Glomerular visceral epithelial cell (primary cell): ENCODE measurements around the gene PCDHGA5.
A peak's percentile ranks its signal among the peaks of the same experiment; 100 is the strongest.
"Not testable (repeated sequence)": the region's sequence is repeated elsewhere in the genome, so short reads cannot be mapped to it uniquely, and the experiment has no call there.

ENCODE experiments used
- DNase-seq: peaks from one replicate; pipeline ENCODE4 v3.0.0-alpha.2; 2016; ENCODE audit errors: extremely low spot score

The PCDHGA5 gene

DNA sequence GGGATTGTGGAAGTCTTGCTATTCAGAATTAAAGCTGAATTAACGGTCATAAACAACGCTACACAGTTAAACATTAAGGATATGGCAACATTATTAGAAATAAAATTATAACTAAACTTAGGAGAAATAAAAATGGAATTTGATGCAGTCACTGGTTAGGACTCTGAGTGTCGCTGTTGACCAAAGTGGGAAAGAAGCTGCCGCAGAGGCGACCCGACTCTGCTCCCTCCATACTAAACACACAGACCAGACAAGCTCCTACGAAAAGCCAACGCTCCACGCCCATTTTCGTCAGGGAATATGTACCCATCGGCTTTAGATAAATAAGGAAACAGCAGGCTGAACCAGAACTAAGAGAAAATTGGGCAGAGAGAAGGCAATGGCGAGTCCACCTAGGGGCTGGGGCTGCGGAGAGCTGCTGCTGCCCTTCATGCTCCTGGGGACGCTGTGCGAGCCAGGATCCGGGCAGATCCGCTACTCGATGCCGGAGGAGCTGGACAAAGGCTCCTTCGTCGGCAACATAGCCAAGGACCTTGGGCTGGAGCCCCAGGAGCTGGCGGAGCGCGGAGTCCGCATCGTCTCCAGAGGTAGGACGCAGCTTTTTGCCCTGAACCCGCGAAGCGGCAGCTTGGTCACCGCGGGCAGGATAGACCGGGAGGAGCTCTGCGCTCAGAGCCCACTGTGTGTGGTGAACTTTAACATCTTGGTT is at the start of gene PCDHGA5:
Gene PCDHGA5, plus strand, starts transcription at position 211 of the 709 bp plus-strand sequence. Its CDS starts 169 bp downstream, at position 380.
- DNase-seq = no peak

DNA sequence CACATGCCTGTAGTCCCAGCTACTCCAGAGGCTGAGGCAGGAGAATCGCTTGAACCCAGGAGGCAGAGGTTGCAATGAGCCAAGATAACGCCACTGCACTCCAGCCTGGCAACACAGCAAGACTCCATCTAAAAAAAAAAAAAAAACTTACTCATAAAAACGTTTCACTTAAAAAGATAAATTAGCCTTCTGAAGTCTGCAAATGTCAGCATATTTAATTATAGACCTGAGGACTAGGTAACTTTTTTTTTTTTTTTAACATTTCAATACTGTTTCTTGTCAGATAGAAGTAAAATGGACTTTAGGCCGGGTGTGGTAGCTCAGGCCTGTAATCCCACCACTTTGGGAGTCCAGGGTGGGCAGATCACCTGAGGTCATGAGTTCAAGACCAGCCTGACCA is 47.0 kb upstream of the PCDHGA5 start:
- not testable (repeated sequence) for DNase-seq

DNA sequence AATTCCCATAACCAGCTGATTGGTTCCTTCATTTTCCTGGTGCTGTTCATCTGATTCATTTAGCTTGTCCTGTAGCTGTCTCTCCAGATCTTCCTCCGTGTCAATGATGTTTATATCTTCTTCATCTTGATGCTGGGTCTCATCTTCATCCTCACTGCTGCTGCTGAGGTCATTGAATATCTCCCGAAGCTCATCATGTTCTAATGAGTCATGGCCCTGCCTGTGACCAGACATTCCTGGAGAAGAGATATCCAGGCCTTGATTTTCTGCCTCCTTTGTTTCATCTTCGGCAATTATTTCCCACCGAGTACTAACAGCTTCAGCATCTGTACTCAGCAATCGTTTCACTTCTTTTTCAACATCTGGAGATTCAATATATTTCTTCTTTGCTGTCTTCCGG is 44.8 kb upstream of the PCDHGA5 start:
- DNase-seq = peak; percentile 12

DNA sequence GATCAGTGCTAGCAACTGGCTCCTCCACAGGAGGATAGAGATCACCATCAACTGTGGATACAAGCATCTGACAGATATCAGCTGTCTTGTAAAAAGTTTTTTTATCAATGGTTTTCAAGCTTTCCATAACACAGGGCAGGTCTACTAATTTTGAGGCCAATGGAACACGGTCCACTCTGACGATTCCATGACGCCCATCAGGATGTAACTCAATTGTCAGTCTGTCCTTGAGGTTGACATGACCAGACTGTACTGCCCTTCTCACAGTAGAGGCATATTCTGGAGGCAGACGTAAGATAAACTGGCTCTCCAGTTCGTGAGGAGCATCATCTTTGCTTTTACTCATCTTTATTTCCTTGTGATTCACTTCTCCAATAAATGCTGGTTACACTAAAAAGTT is 44.3 kb upstream of the PCDHGA5 start:
- DNase-seq = no peak

DNA sequence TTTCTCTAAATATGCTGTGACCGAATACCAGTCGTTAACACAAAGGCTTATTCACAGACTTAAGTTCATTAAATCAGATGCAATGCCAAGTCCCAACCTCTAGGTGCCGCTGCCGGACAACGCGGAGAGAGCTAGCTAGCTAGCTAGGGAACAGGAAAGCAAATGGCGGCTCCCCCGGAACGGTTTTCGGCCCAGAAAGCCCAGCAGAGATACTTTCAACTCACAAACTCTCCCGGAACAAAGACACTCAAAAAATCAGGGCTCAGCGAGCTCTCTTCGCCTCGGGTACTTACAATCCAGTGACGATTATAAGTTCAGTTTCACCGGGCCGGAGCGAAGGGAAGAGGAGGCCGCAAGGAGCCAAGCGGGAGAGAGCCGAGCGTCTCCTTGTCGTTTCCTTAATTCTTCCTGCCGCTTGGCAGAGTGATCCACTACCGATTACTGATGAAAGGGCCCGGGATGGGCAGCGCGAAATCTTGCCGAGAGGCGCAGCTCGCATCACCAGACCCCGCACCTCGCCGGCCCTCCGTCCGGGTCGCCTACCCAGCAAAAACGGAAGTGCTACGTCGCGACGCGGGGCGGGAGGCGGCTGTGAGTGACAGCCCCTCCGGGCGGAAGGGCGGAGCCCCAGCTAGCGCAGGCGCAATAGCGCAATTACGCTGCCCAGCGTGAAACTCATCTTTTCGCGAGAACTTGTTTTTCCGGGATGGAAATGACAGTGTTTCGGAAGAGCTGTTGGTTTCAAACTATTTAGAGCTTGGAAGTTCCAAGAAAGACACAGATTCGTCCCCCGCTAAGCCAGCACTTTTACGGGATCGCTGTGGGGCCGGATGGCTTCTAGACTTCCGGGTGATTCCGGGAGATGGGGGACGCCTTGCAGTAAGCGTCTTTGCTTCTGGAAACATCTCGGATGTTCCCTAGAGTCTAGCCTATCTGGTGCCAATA is 43.5 kb upstream of the PCDHGA5 start, which contains the start of gene TAF7:
Gene TAF7, minus strand, starts transcription at position 560 of the 945 bp plus-strand sequence. CDS start 740 bp downstream, outside the sequence.
- peak; percentile 96 for DNase-seq

DNA sequence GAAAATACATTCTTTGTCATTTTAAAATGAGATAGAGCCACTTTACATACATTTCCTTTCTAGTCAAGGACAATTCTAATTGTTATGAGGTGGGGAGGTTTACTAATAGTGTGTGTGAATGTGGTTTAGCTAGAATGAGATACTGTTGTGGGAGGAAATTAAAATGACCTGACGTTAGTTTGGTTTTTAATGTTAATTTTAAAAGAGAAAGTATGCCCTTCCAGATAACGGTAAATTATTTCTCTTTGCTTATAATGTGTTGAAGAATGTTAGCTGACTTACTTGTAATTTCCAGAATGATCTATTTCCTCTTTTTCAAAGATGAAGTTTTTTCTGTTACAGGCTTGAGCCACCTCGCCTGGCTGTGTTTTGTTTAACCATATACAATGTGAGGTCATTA is 41.7 kb upstream of the PCDHGA5 start:
- no peak for DNase-seq

DNA sequence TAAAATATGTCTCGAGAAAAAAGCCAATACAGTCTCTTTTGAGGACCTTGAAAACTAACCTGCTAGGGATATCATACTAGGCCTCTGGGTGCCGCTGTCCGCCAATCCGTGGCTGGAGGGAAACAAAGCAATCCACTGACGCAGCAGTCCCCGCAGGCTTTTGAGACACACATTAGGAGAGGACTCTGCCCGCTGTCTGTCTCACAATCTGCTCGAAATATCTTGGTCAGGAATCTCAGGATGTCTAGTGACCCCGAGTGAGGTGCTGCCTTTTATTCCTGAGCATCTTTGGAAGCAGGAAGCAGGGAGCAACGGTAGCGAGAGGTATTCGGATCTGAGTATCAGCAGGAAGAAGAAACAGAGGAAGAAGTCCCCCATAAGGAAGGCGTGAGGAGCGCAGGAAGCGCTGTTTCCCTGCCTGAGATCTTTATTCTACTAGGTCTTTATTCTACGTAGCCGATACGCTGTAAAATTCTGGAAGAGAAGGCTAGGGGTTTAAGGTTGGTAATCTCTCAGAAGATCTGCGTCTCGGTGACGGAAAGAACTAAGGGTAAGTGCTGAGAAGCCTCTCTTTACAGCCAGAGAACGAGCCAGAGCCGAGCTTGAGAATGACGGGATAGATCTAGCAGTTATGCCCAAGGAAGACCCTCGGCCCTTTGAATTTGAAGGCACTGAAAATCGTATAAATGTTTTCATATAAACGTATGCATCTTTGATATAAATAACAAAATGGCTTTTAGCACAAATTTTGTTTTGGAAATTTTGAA is 37.7 kb upstream of the PCDHGA5 start:
- DNase-seq = peak; percentile 40

DNA sequence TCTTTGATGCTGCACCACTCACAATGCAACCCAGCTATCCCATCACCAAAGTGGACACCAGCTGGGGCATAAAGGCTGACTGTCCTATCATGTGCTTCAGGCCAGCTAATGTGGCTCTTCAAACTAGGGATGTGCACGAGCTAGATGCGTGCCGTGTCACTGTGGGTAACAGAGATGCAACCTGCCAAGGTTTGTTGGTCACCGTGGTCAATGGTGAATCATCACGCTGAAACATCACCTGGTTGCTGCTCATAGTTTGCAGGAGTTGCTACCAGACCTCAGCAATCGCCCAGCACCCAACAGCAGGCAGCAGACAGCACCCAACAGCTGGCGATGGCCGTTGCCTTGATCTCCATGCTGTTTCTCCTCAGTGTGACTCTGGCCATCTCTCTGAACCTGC is 35.7 kb upstream of the PCDHGA5 start:
- DNase-seq = peak; percentile 51

DNA sequence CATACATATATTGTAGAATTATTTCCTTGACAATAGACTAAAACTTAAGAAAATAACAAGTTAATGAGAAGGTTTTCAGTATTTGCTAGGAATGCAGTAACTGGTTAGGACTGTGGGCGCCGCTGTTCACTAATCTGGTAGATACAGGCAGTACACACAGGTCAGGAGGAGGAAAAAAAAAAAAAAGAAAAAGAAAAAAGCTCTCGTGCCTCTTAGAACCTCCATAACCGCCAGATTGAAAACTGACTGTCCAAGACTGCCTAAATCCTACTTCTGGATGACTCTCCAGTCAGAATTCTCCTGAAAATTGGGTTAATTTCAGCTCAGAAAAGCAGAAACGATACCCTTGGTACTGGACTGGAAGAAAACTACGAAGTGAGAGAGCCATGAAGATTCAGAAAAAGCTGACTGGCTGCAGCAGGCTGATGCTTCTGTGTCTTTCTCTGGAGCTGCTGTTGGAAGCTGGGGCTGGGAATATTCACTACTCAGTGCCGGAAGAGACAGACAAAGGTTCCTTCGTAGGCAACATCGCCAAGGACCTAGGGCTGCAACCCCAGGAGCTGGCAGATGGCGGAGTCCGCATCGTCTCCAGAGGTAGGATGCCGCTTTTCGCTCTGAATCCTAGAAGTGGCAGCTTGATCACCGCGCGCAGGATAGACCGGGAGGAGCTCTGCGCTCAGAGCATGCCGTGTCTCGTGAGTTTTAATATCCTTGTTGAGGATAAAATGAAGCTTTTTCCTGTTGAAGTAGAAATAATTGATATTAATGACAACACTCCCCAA is 33.5 kb upstream of the PCDHGA5 start, which contains the start of gene PCDHGA1:
Gene PCDHGA1, plus strand, starts transcription at position 216 of the 782 bp plus-strand sequence.
- DNase-seq = peak; percentile 19

DNA sequence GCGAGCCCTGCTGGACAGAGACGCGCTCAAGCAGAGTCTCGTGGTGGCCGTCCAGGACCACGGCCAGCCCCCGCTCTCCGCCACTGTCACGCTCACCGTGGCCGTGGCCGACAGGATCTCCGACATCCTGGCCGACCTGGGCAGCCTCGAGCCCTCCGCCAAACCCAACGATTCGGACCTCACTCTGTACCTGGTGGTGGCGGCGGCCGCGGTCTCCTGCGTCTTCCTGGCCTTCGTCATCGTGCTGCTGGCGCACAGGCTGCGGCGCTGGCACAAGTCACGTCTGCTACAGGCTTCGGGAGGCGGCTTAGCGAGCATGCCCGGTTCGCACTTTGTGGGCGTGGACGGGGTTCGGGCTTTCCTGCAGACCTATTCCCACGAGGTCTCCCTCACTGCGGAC is 31.4 kb upstream of the PCDHGA5 start:
- DNase-seq = not testable (repeated sequence)

DNA sequence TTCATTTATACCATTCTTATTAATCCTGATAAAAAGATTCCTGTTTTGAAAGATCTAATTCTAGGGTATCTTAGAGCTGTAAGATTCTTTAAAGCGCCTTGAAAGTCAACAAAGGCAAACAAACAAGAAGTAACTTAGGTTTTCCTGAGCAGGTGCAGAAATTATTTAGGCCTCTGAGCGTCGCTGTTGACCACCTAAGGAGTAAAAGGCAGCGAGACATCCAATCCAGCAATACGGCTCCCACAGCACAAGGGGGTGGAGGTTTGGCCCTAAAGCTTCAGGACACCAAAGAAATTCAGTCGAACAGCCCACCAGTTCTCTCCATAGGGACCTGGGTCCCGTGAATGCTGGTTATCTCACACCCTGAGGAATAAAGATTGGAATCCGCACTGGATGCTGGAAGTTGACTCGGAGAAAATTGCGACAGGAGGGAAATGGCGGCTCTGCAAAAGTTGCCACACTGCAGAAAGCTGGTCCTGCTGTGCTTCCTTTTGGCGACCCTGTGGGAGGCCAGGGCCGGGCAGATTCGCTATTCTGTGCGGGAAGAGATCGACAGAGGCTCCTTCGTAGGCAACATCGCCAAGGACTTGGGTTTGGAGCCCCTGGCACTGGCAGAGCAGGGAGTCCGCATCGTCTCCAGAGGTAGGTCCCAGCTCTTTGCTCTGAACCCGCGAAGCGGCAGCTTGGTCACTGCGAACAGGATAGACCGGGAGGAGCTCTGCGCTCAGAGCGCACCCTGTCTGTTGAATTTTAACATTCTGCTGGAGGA is 25.2 kb upstream of the PCDHGA5 start, which contains the start of gene PCDHGA2:
Gene PCDHGA2, plus strand, starts transcription at position 223 of the 769 bp plus-strand sequence.
- DNase-seq = peak; percentile 28

DNA sequence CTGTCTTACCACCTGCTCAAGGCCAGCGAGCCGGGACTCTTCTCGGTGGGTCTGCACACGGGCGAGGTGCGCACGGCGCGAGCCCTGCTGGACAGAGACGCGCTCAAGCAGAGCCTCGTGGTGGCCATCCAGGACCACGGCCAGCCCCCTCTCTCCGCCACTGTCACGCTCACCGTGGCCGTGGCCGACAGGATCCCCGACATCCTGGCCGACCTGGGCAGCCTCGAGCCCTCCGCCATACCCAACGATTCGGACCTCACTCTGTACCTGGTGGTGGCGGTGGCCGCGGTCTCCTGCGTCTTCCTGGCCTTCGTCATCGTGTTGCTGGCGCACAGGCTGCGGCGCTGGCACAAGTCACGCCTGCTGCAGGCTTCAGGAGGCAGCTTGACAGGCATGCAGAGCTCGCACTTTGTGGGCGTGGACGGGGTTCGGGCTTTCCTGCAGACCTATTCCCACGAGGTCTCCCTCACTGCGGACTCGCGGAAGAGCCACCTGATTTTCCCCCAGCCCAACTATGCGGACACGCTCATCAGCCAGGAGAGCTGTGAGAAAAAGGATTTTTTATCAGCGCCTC is 23.1 kb upstream of the PCDHGA5 start:
- not testable (repeated sequence) for DNase-seq

DNA sequence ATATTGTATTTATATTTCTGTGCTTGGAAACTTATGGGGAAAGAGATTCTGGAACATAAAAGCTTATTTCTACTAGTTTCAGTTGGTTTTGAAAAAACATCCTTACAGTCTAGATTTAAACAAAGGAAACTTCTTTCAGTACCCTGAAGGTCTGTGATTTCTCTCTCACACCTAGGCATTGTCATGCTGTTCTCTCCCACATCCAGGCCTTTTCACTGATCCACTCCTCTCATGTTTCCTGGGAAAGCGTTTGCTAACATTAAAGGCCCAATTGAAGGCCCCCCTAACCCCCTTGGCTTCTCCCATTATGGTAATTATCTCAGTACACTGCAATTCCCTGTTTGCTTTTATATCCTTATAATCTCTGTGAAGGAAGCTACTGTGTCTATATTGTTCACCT is 21.2 kb upstream of the PCDHGA5 start:
- no peak for DNase-seq

DNA sequence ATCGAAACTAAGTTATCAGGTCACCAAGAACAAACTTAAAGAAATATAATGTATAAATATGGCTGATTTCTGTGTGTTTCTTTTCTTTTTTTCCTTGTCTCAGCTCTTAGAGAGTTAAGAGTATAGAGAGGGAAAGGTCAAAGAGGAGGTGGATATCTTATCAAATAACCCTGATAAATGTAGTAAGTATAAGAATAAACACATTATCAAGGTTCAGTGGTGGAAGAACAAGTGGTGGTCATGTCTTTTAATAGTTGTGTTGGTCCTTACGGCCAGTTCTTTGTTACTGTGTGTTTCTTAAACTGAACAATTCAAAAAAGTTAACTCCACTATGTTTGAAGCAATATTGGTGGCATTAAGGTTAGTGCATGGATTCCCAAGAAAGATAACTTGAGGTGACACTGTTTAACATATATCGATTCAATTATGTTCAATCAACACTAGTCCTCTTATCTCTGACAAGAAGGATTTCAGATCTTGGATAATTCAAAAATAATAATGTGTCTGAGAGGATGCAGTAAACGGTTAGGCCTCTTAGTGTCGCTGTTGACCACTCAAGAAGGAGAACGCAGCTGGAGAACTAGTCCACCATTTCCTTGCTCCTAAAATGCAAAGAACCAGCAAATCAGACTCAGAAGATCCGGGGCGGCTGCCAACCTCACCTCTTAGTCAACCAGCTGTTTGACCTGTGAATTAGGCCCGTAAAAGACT is 20.6 kb upstream of the PCDHGA5 start, which contains the start of gene PCDHGA3:
Gene PCDHGA3, plus strand, starts transcription at position 588 of the 711 bp plus-strand sequence. CDS start 205 bp downstream, outside the sequence.
- DNase-seq = peak; percentile 61

DNA sequence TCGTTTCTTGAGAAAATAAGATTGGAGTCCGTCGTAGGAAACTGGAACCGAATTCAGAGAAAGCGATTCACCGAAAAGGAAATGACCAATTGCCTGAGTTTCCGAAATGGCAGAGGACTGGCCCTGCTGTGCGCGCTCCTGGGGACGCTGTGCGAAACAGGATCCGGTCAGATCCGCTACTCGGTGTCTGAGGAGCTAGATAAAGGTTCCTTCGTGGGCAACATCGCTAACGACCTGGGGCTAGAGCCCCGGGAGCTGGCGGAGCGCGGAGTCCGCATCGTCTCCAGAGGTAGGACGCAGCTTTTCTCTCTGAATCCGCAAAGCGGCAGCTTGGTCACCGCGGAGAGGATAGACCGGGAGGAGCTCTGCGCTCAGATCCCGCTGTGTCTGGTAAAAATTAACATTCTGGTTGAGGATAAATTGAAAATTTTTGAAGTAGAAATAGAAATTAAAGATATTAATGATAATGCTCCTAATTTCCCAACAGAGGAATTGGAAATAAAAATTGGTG is 20.0 kb upstream of the PCDHGA5 start:
- DNase-seq = no peak

DNA sequence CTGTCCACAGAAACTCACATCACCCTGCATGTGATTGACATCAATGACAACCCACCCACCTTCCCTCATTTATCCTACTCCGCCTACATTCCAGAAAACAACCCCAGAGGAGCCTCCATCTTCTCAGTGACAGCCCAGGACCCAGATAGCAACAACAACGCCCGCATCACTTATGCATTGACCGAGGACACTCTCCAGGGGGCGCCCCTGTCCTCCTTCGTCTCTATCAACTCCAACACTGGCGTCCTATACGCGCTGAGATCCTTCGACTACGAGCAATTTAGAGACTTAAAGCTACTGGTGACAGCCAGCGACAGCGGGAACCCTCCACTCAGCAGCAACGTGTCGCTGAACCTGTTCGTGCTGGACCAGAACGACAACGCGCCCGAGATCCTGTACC is 18.6 kb upstream of the PCDHGA5 start:
- DNase-seq = no peak

DNA sequence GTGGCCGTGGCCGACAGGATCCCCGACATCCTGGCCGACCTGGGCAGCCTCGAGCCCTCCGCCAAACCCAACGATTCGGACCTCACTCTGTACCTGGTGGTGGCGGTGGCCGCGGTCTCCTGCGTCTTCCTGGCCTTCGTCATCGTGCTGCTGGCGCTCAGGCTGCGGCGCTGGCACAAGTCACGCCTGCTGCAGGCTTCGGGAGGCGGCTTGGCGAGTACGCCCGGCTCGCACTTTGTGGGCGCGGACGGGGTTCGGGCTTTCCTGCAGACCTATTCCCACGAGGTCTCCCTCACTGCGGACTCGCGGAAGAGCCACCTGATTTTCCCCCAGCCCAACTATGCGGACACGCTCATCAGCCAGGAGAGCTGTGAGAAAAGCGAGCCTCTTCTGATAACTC is 17.9 kb upstream of the PCDHGA5 start:
- DNase-seq = not testable (repeated sequence)

DNA sequence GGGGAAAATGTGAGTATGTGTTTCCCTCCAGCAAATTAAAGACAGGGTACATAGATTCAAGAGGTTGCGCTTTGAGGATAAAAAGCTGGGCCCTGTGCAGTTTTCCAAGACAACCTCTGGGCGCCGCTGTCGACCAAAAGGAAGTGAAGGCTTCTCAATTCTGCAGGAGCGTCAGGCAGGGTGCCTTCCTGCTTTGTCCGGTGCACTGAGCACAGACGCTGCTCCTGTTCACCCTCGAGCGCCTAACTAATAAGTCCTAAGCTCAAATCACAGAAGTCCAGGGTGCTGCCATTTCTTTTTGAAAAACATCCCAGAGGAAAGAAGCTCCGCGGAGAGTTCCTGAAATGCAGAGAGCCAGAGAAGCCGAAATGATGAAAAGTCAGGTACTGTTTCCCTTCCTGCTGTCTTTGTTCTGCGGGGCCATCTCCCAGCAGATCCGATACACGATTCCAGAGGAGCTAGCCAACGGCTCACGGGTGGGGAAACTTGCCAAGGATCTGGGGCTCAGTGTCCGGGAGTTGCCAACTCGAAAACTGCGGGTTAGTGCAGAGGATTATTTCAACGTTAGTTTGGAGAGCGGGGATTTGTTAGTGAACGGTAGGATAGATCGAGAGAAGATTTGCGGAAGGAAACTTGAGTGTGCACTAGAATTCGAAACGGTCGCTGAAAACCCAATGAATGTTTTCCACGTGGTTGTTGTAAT is 13.9 kb upstream of the PCDHGA5 start, which contains the start of gene PCDHGB1:
Gene PCDHGB1, plus strand, starts transcription at position 183 of the 703 bp plus-strand sequence. Its CDS starts 162 bp downstream, at position 345.
- peak; percentile 59 for DNase-seq
